ENCODE results near the gene OR5B21.
A peak's percentile ranks its signal among the peaks of the same experiment; 100 is the strongest.

Gene OR5B21

GRCh38 chr11:58508005-58508404 lies at the start of gene OR5B21:
OR5B21 (minus strand) TSS chr11:58508105; CDS start chr11:58508105, 0 bp downstream.
- no peak for DNase-seq (ENCODE audit: low read depth, low spot score)

- no peak for DNase-seq (ENCODE audit: low read depth, low spot score)
These were observed 41.7 kb upstream of the OR5B21 start for GRCh38 chr11:58549644-58550043.

- DNase-seq (ENCODE audit: low read depth, low spot score), result no peak
These were observed 38.9 kb upstream of the OR5B21 start for GRCh38 chr11:58546841-58547240.

GRCh38 chr11:58531865-58532341 lies 24.0 kb upstream of the OR5B21 start:
- no peak for DNase-seq (ENCODE audit: low read depth, low spot score)

GRCh38 chr11:58530236-58530635 lies 22.3 kb upstream of the OR5B21 start:
- no peak for DNase-seq (ENCODE audit: low read depth, low spot score)

- DNase-seq (ENCODE audit: low read depth, low spot score), result no peak
These were observed 19.5 kb upstream of the OR5B21 start for GRCh38 chr11:58527429-58527828.

GRCh38 chr11:58526721-58527120 lies 18.8 kb upstream of the OR5B21 start:
- no peak for DNase-seq (ENCODE audit: low read depth, low spot score)

- DNase-seq (ENCODE audit: low read depth, low spot score), result no peak
These were observed 17.2 kb upstream of the OR5B21 start for GRCh38 chr11:58525037-58525614.

GRCh38 chr11:58524232-58525036 lies 16.5 kb upstream of the OR5B21 start:
- peak; percentile 45 for DNase-seq (ENCODE audit: low read depth, low spot score)

GRCh38 chr11:58513747-58514367 lies 6.0 kb upstream of the OR5B21 start:
- DNase-seq (ENCODE audit: low read depth, low spot score), result peak; percentile 20

- DNase-seq (ENCODE audit: low read depth, low spot score), result no peak
These were observed 3.7 kb upstream of the OR5B21 start for GRCh38 chr11:58511636-58512035.

GRCh38 chr11:58509748-58510147 lies 1.8 kb upstream of the OR5B21 start:
- no peak for DNase-seq (ENCODE audit: low read depth, low spot score)

- no peak for DNase-seq (ENCODE audit: low read depth, low spot score)
These were observed 909 bp upstream of the OR5B21 start for GRCh38 chr11:58508814-58509213.

- DNase-seq (ENCODE audit: low read depth, low spot score), result no peak
These were observed 550 bp downstream of the OR5B21 start for GRCh38 chr11:58507355-58507754.

GRCh38 chr11:58506935-58507334 lies 970 bp downstream of the OR5B21 start:
- no peak for DNase-seq (ENCODE audit: low read depth, low spot score)

GRCh38 chr11:58505849-58506248 lies 2.1 kb downstream of the OR5B21 start:
- no peak for DNase-seq (ENCODE audit: low read depth, low spot score)

GRCh38 chr11:58504232-58504631 lies 3.7 kb downstream of the OR5B21 start:
- DNase-seq (ENCODE audit: low read depth, low spot score), result no peak

- no peak for DNase-seq (ENCODE audit: low read depth, low spot score)
These were observed 4.5 kb downstream of the OR5B21 start for GRCh38 chr11:58503361-58503856.

- no peak for DNase-seq (ENCODE audit: low read depth, low spot score)
These were observed 5.9 kb downstream of the OR5B21 start for GRCh38 chr11:58502004-58502403.

GRCh38 chr11:58498464-58498863 lies 9.4 kb downstream of the OR5B21 start:
- no peak for DNase-seq (ENCODE audit: low read depth, low spot score)

- no peak for DNase-seq (ENCODE audit: low read depth, low spot score)
These were observed 10.0 kb downstream of the OR5B21 start for GRCh38 chr11:58497951-58498350.

- no peak for DNase-seq (ENCODE audit: low read depth, low spot score)
These were observed 12.0 kb downstream of the OR5B21 start for GRCh38 chr11:58495906-58496305.
